CD14-positive monocyte (primary cell): ENCODE results near the gene OR1A1. TPM values are rescaled to one million over a fixed set of nuclear protein-coding genes. Genes with fewer than 3 reads are reported as not detected.
"Not testable (repeated sequence)": the region's sequence is repeated elsewhere in the genome, so short reads cannot be mapped to it uniquely, and the experiment has no call there.

ENCODE experiments used
- DNase-seq, 3 donors: peaks; one replicate each; pipeline ENCODE4 v3.0.0-alpha.2; 2011 to 2022
- H2AFZ ChIP-seq: 2 replicates; pipeline ENCODE4 v1.6.0; 2012; ENCODE audit warnings: mild to moderate bottlenecking, low read depth, low read length, inconsistent platforms; ENCODE audit not compliant: insufficient read depth, poor library complexity, severe bottlenecking
- H3K27ac ChIP-seq, 2 donors: 1 replicate in 1 of 2; 2 replicates in 1 of 2; pipeline ENCODE4 v1.5.1; 2012 to 2013; ENCODE audit warnings: low read length in 2 of 2, control low read depth in 1 of 2, inconsistent platforms in 1 of 2, low read depth in 1 of 2, mild to moderate bottlenecking in 1 of 2
- H3K27me3 ChIP-seq, 2 donors: one replicate each; pipeline versions ENCODE4 v1.6.0 to v1.6.1; 2011 to 2013; ENCODE audit warnings: low read length in 2 of 2; ENCODE audit not compliant: control insufficient read depth in 2 of 2, insufficient read depth in 2 of 2
- H3K36me3 ChIP-seq, 2 donors: replicated peaks in 1 of 2; 1 replicate in 1 of 2; 2 replicates in 1 of 2; pipeline versions ENCODE4 v1.5.1 to v1.6.1; 2012 to 2013; ENCODE audit warnings: low read length in 2 of 2, control low read depth in 1 of 2, inconsistent platforms in 1 of 2, mild to moderate bottlenecking in 1 of 2; ENCODE audit not compliant: insufficient read depth in 2 of 2, control insufficient read depth in 1 of 2
- H3K4me1 ChIP-seq, 2 donors: 1 replicate in 1 of 2; 2 replicates in 1 of 2; pipeline versions ENCODE4 v1.5.1 to v1.6.1; 2012 to 2013; ENCODE audit warnings: low read length in 2 of 2, control low read depth in 1 of 2, inconsistent platforms in 1 of 2, mild to moderate bottlenecking in 1 of 2, moderate library complexity in 1 of 2; ENCODE audit not compliant: insufficient read depth in 2 of 2, control insufficient read depth in 1 of 2
- H3K4me2 ChIP-seq: replicated peaks from 2 replicates; pipeline ENCODE3; 2012; ENCODE audit warnings: low read length, moderate library complexity, mild to moderate bottlenecking; ENCODE audit not compliant: poor library complexity, severe bottlenecking; ENCODE audit errors: extremely low read depth
- H3K4me3 ChIP-seq, 3 experiments: fragments of 200-600 bp in 1 of 3; sonication (generic) in 1 of 3; replicated peaks in 1 of 3; 1 replicate in 2 of 3; 2 replicates in 1 of 3; pipeline ENCODE4 v1.5.1; 2011 to 2013; ENCODE audit warnings: low read length in 3 of 3, mild to moderate bottlenecking in 3 of 3, control low read depth in 2 of 3, low read depth in 2 of 3, inconsistent platforms in 1 of 3, moderate library complexity in 1 of 3
- H3K79me2 ChIP-seq: 2 replicates; pipeline ENCODE4 v1.6.0; 2012; ENCODE audit warnings: mild to moderate bottlenecking, control low read depth, inconsistent platforms, low read length, moderate library complexity; ENCODE audit not compliant: insufficient read depth
- H3K9ac ChIP-seq: 2 replicates; pipeline ENCODE4 v1.6.0; 2017; ENCODE audit warnings: low read length, mild to moderate bottlenecking; ENCODE audit not compliant: insufficient read depth, poor library complexity, severe bottlenecking
- H3K9me3 ChIP-seq, 2 donors: replicated peaks in 1 of 2; 1 replicate in 1 of 2; 2 replicates in 1 of 2; pipeline versions ENCODE4 v1.5.1 to v1.6.1; 2012 to 2013; ENCODE audit warnings: low read length in 2 of 2, control low read depth in 1 of 2; ENCODE audit not compliant: control insufficient read depth in 1 of 2, insufficient read depth in 1 of 2
- H4K20me1 ChIP-seq: 2 replicates; pipeline ENCODE4 v1.6.0; 2012; ENCODE audit warnings: mild to moderate bottlenecking, low read length, control low read depth, moderate library complexity; ENCODE audit not compliant: insufficient read depth
- H3K27ac Mint-ChIP-seq, 7 donors: one replicate each; pipeline ENCODE4 v1.8.0; 2020; ENCODE audit warnings: mild to moderate bottlenecking in 7 of 7, mixed read lengths in 7 of 7, moderate library complexity in 6 of 7, inconsistent platforms in 2 of 7
- H3K27me3 Mint-ChIP-seq, 3 donors: one replicate each; pipeline ENCODE4 v1.8.0; 2021 to 2022; ENCODE audit warnings: low read depth in 3 of 3, mild to moderate bottlenecking in 3 of 3, mixed read lengths in 3 of 3, moderate library complexity in 3 of 3, inconsistent platforms in 1 of 3
- H3K36me3 Mint-ChIP-seq, 2 donors: one replicate each; pipeline ENCODE4 v1.8.0; 2020; ENCODE audit warnings: mixed read lengths in 2 of 2, inconsistent platforms in 1 of 2, mild to moderate bottlenecking in 1 of 2
- H3K4me1 Mint-ChIP-seq: one replicate; pipeline ENCODE4 v1.8.0; 2020; ENCODE audit warnings: mild to moderate bottlenecking, mixed read lengths
- H3K4me3 Mint-ChIP-seq, 2 donors: one replicate each; pipeline ENCODE4 v1.8.0; 2020; ENCODE audit warnings: mild to moderate bottlenecking in 2 of 2, mixed read lengths in 2 of 2, moderate library complexity in 1 of 2
- H3K9me3 Mint-ChIP-seq, 7 donors: one replicate each; pipeline ENCODE4 v1.8.0; 2020 to 2022; ENCODE audit warnings: mixed read lengths in 7 of 7, mild to moderate bottlenecking in 6 of 7, moderate library complexity in 6 of 7, inconsistent platforms in 2 of 7
- WGBS: methylation state at CpG from one replicate; pipeline ENCODE4 v1.1.5; 2013; ENCODE audit warnings: missing lambda C conversion rate; ENCODE audit not compliant: insufficient coverage; 5-methylcytosine and 5-hydroxymethylcytosine counted together
- intact Hi-C, 2 donors: fragments of 100-400 bp; cut with micrococcal nuclease; formaldehyde crosslinking; loops; one replicate each; pipeline versions ENCODE4 v1.15.0 to v1.15.1; 2023
- polyA plus RNA-seq, 3 donors: library from polyadenylated mRNA; depleted of rRNA in 1 of 3; unstranded in 2 of 3; stranded (reverse) in 1 of 3; fragments of 300-500 nt in 2 of 3; fragments of >200 nt in 1 of 3; fragmentation: Illumina TruSeq in 2 of 3; gene quantifications; 1 replicate in 2 of 3; 2 replicates in 1 of 3; pipeline ENCODE4 v1.2.3, GENCODE V29; 2012 to 2021
- TF ChIP-seq, protein P1 (sequence below): fragments of 200-600 bp; IDR thresholded peaks from one replicate; pipeline ENCODE4 v1.8.0; 2022; ENCODE audit warnings: antibody characterized with exemption, mild to moderate bottlenecking

Gene OR1A1
- polyA plus RNA-seq, 3 donors: not detected

DNA sequence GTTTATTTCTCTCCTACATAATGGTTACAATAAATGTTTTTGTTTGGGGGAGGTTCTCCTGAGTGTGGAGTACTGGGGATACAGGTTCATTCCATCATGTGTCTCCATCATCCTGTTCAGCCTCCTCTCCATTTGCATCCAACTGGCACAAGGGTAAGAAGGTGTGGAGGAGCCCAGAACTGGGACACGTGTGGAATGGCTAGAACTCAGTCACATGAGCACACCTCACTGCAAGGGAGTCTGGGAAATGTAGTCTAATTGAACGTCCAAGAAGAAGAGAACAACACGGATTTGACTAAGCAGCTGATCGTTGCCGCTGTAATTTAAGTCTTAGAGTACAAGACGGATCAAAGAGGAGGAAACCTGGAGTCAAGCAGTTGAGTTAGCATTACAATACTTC, 6.1 kb downstream of the OR1A1 start:
- Mint-ChIP-seq H3K36me3 (no peaks in the 10 kb centered on the region), H3K9me3 (peaks cover 4 to 10% (median 6%) of the 10 kb centered on the region in 7 donors)

DNA sequence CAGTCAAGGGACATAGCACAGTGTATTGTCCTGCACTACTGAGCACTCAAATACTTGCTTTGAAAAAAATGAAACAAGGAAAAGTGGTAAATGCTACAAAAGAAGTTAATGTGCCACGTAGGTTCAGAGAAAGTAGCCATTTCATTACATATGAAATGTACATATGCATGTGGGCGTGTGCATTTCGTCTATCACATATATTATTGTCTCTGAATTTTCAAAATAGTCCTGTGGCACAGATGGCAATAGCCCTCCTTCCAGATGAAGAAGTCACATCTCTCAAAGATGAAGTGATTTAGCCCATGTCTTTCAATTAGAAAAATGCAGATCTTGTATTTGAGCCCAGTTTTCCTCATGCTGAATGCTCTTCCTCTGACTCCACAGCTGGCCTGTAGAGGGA, 12.5 kb downstream of the OR1A1 start:
- H3K9me3 ChIP-seq, H3K27me3 Mint-ChIP-seq, H3K27me3 ChIP-seq, H3K36me3 Mint-ChIP-seq, H3K36me3 ChIP-seq, H4K20me1 ChIP-seq, H3K4me3 ChIP-seq, H2AFZ ChIP-seq, H3K4me1 Mint-ChIP-seq, H3K9ac ChIP-seq, DNase-seq, H3K27ac Mint-ChIP-seq, H3K79me2 ChIP-seq, intact Hi-C loops, H3K4me1 ChIP-seq, H3K4me3 Mint-ChIP-seq, H3K4me2 ChIP-seq, H3K27ac ChIP-seq: not testable (repeated sequence)
- no CpG with 5 or more reads among the region's 3 CpGs for WGBS
- H3K9me3 Mint-ChIP-seq: peaks cover 5 to 14% (median 11%) of the 10 kb centered on the region in 7 donors

More for the DNA sequence above, 6.1 kb downstream of the OR1A1 start:
- Histone ChIP-seq H3K4me3 (no peak overlapping the region), H3K36me3 (no peaks in the 10 kb centered on the region), H4K20me1 (no peaks in the 10 kb centered on the region), H3K4me2 (no peak overlapping the region), H2AFZ (no peak overlapping the region), H3K4me1 (no peaks in the 10 kb centered on the region), H3K9me3 (no peaks in the 10 kb centered on the region), H3K79me2 (no peaks in the 10 kb centered on the region), H3K9ac (no peak overlapping the region), H3K27ac (no peak overlapping the region), H3K27me3 (no peaks in the 10 kb centered on the region)
- intact Hi-C loops: no loop called here
- Mint-ChIP-seq H3K4me3 (no peak overlapping the region), H3K27me3 (peaks cover 0 to 1% (median 0%) of the 10 kb centered on the region in 3 donors), H3K27ac (no peak overlapping the region), H3K4me1 (no peaks in the 10 kb centered on the region)
- no peak for DNase-seq
- WGBS: 79% methylated on average over 4 of the region's 6 CpGs
- TF ChIP-seq, protein P1, sequence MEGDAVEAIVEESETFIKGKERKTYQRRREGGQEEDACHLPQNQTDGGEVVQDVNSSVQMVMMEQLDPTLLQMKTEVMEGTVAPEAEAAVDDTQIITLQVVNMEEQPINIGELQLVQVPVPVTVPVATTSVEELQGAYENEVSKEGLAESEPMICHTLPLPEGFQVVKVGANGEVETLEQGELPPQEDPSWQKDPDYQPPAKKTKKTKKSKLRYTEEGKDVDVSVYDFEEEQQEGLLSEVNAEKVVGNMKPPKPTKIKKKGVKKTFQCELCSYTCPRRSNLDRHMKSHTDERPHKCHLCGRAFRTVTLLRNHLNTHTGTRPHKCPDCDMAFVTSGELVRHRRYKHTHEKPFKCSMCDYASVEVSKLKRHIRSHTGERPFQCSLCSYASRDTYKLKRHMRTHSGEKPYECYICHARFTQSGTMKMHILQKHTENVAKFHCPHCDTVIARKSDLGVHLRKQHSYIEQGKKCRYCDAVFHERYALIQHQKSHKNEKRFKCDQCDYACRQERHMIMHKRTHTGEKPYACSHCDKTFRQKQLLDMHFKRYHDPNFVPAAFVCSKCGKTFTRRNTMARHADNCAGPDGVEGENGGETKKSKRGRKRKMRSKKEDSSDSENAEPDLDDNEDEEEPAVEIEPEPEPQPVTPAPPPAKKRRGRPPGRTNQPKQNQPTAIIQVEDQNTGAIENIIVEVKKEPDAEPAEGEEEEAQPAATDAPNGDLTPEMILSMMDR: no peak
